Neural cell (in vitro differentiated cells): ENCODE data around the gene C2CD3.

Experiments used
- CTCF ChIP-seq: fragments of 450-650 bp; IDR thresholded peaks from 2 replicates; pipeline ENCODE4 v1.5.1; 2014; ENCODE audit warnings: antibody characterized with exemption, mild to moderate bottlenecking, moderate library complexity; ENCODE audit not compliant: poor library complexity, severe bottlenecking
- EP300 ChIP-seq: fragments of 450-650 bp; conservative IDR thresholded peaks from 2 replicates; pipeline ENCODE4 v1.6.1; 2014; ENCODE audit warnings: antibody characterized with exemption, mild to moderate bottlenecking, moderate library complexity; ENCODE audit not compliant: poor library complexity, severe bottlenecking
- EZH2 ChIP-seq: fragments of 200-600, 300-800 bp; shearing (Covaris generic), sonication (generic); IDR thresholded peaks from 2 replicates; pipeline ENCODE4 v1.6.1; 2014; ENCODE audit warnings: antibody characterized with exemption, low read length, borderline replicate concordance, mild to moderate bottlenecking; ENCODE audit not compliant: insufficient read depth, poor library complexity, severe bottlenecking
- MXI1 ChIP-seq: fragments of 450-650 bp; conservative IDR thresholded peaks from 2 replicates; pipeline ENCODE4 v1.6.1; 2014; ENCODE audit warnings: antibody characterized with exemption, mild to moderate bottlenecking; ENCODE audit not compliant: poor library complexity, severe bottlenecking
- POLR2AphosphoS5 ChIP-seq: IDR thresholded peaks from 2 replicates; pipeline ENCODE4 v1.6.1; 2012
- RAD21 ChIP-seq: fragments of 450-650 bp; conservative IDR thresholded peaks from 2 replicates; pipeline ENCODE4 v1.6.1; 2014; ENCODE audit warnings: antibody characterized with exemption, mild to moderate bottlenecking, moderate library complexity
- REST ChIP-seq: IDR thresholded peaks from 2 replicates; pipeline ENCODE4 v1.6.1; 2012; ENCODE audit warnings: borderline replicate concordance
- SMC3 ChIP-seq: fragments of 450-650 bp; conservative IDR thresholded peaks from 2 replicates; pipeline ENCODE4 v1.6.1; 2014; ENCODE audit warnings: antibody characterized with exemption, mild to moderate bottlenecking, moderate library complexity; ENCODE audit not compliant: poor library complexity
- TAF1 ChIP-seq: IDR thresholded peaks from 2 replicates; pipeline ENCODE4 v1.6.1; 2012; ENCODE audit warnings: low read depth

DNA sequence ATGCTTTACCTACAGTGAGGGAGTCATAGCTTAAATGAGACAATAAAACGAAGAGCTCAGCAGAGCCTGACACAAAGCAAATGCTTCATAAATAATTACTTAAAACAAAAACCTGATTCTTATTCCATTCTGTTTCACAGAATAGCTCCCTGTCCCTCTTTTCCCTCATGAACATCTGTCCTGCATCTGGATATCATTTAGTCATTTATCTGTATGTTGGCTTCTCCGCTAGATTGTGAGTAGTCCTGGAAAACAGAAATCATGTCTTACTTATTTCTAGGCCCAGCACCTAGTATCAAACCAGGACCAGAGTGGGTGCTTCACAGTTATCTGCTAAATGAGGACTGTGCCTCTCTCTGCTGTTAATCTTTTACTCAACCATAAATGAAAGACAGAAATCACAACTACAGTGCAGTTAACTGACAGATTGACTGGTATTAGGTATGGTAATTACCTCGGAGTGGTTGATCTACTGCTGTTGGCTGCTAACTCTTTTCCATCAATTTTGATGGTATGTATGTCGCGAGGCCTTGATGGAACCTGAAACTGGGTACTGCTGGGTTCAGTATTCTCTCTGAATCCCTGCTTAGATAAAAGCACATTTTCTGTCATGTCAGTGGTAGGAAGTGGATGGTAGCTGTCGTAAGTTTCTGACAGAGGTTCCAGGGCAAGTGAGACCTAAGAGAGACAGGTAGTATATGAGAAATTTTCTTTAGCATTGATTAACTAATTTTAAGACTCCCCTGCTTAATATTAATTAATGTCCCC is 31.5 kb downstream of the C2CD3 start:
- TF ChIP-seq SMC3 (no peak), CTCF (no peak), EP300 (peak; percentile 76), TAF1 (no peak), EZH2 (no peak), RAD21 (no peak), POLR2AphosphoS5 (peak; percentile 22), MXI1 (no peak), REST (no peak)
